Measurements from ENCODE around the gene TMEM184A.

TMEM184A gene

GRCh38 chr7:1503390-1503789 is 52.6 kb downstream of the TMEM184A start:
- TF ChIP-seq NFIC (IDR thresholded peaks at IDR 0.05) (no peak), USF1 (IDR thresholded peaks at IDR 0.05) (no peak), CEBPB (IDR thresholded peaks at IDR 0.05) (no peak), REST (IDR thresholded peaks at IDR 0.05; ENCODE audit: low read depth) (no peak), CREB1 (IDR thresholded peaks at IDR 0.05; ENCODE audit: low read depth) (no peak), FOXM1 (IDR thresholded peaks at IDR 0.05; ENCODE audit: borderline replicate concordance, low read depth) (no peak), TEAD4 (IDR thresholded peaks at IDR 0.05) (no peak)

DNA sequence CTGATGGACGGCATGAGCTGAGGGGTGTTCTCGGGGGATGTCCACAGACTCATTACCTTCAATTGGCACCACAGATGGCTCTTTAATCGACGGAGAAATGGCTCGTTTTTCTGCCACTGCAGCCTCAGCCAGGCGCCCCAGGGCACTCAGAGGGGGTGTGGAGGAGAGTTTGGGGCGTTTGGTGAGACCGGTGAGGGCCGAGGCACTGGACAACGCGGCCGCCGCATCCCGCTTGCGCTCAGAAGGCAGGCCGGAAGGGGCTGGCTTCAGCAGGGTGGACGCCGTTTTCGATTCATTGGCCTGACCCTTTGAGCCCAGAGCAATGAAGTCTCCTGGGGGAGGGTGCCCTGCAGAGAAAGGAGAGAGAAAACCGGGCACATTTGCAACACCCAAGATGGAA is 53.2 kb downstream of the TMEM184A start:
- TF ChIP-seq TAF1 (IDR thresholded peaks at IDR 0.05; ENCODE audit: low read depth) (no peak), CREB1 (IDR thresholded peaks at IDR 0.05; ENCODE audit: low read depth) (no peak), FOXM1 (IDR thresholded peaks at IDR 0.05; ENCODE audit: borderline replicate concordance, low read depth) (no peak), ZBTB7A (IDR thresholded peaks at IDR 0.05; ENCODE audit: low read depth) (no peak), YY1 (IDR thresholded peaks at IDR 0.05; ENCODE audit: low read depth) (no peak), TEAD4 (IDR thresholded peaks at IDR 0.05) (no peak), USF1 (IDR thresholded peaks at IDR 0.05) (no peak), CEBPB (IDR thresholded peaks at IDR 0.05) (no peak), NFIC (IDR thresholded peaks at IDR 0.05) (no peak), EGR1 (IDR thresholded peaks at IDR 0.05) (no peak), REST (IDR thresholded peaks at IDR 0.05; ENCODE audit: low read depth) (no peak), EP300 (IDR thresholded peaks at IDR 0.05; ENCODE audit: borderline replicate concordance) (no peak), TCF12 (IDR thresholded peaks at IDR 0.05; ENCODE audit: low read depth) (no peak), MAX (IDR thresholded peaks at IDR 0.05) (no peak), RAD21 (IDR thresholded peaks at IDR 0.05; ENCODE audit: low read depth) (no peak)

- TF ChIP-seq RAD21 (IDR thresholded peaks at IDR 0.05; ENCODE audit: low read depth), result no peak
- TF ChIP-seq FOXM1 (IDR thresholded peaks at IDR 0.05; ENCODE audit: borderline replicate concordance, low read depth), result no peak
- TF ChIP-seq MAX (IDR thresholded peaks at IDR 0.05), result no peak
- TF ChIP-seq CEBPB (IDR thresholded peaks at IDR 0.05), result no peak
Measured at GRCh38 chr7:1501487-1502270, 54.3 kb downstream of the TMEM184A start.

DNA sequence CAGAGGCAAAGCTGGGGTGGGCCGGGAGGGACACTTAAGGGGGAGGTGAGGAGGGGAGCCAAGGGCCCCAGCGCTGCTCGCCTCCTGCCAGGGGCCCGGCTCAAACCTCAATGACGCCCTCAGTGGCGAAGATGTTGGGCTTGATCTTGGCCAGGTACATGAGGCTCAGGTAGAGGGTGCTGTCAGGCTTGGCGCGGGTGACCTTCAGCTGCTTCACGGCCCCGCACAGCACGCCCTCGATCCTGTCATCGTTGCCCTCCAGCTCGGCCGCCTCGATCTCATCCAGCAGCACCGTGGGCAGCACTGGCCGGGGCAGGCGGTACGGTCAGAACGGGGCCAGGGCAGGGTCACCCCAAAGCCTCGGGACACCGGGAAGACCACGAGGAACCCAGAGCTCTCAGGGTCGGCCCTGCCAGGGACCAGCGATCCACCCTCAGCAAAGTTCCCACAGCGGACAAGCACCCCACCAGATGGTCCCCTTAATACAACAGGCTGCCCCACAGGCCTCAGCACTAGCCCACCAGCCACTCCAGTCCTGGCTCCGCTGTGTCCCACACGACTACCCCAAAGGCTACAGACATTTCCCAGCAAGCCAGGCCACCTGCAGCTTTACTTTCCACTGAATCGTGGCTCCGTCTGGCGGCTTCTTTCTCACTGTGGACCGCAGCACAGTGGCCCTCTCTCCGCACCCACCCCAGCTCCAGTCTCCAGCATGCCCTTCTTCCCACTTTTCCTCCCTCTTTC is 55.8 kb downstream of the TMEM184A start:
- no peak for TF ChIP-seq CREB1 (IDR thresholded peaks at IDR 0.05; ENCODE audit: low read depth)
- no peak for TF ChIP-seq NFIC (IDR thresholded peaks at IDR 0.05)
- no peak for TF ChIP-seq TEAD4 (IDR thresholded peaks at IDR 0.05)
- no peak for TF ChIP-seq EGR1 (IDR thresholded peaks at IDR 0.05)
- TF ChIP-seq USF1 (IDR thresholded peaks at IDR 0.05), result no peak
- no peak for TF ChIP-seq TCF12 (IDR thresholded peaks at IDR 0.05; ENCODE audit: low read depth)
- TF ChIP-seq TAF1 (IDR thresholded peaks at IDR 0.05; ENCODE audit: low read depth), result no peak
- TF ChIP-seq YY1 (IDR thresholded peaks at IDR 0.05; ENCODE audit: low read depth), result no peak
- TF ChIP-seq CEBPB (IDR thresholded peaks at IDR 0.05), result no peak
- no peak for TF ChIP-seq ZBTB7A (IDR thresholded peaks at IDR 0.05; ENCODE audit: low read depth)
- TF ChIP-seq MAX (IDR thresholded peaks at IDR 0.05), result no peak

All from Ishikawa (cell line).